ENCODE measurements around the gene SKAP1.

SKAP1 gene

GRCh38 chr17:48131216-48131824, 298.7 kb downstream of the SKAP1 start:
- peak; percentile 68 for DNase-seq

GRCh38 chr17:48129981-48130380, 300.0 kb downstream of the SKAP1 start:
- no peak for DNase-seq

GRCh38 chr17:48128400-48128799, 301.6 kb downstream of the SKAP1 start:
- no peak for DNase-seq

GRCh38 chr17:48127371-48128051, 302.5 kb downstream of the SKAP1 start:
- no peak for DNase-seq

- no peak for DNase-seq
These were observed 303.5 kb downstream of the SKAP1 start for GRCh38 chr17:48126532-48126850.

- DNase-seq: no peak
These were observed 304.0 kb downstream of the SKAP1 start for GRCh38 chr17:48125829-48126531.

- DNase-seq: no peak
These were observed 306.1 kb downstream of the SKAP1 start for GRCh38 chr17:48123776-48124388.

GRCh38 chr17:48123111-48123510, 306.9 kb downstream of the SKAP1 start:
- no peak for DNase-seq

GRCh38 chr17:48122665-48123045, 307.4 kb downstream of the SKAP1 start:
- no peak for DNase-seq

GRCh38 chr17:48121923-48122664, 307.9 kb downstream of the SKAP1 start:
- no peak for DNase-seq

GRCh38 chr17:48113201-48113676, 316.8 kb downstream of the SKAP1 start:
- no peak for DNase-seq

- no peak for DNase-seq
These were observed 318.1 kb downstream of the SKAP1 start for GRCh38 chr17:48111937-48112241.

GRCh38 chr17:48110761-48111160, 319.3 kb downstream of the SKAP1 start:
- no peak for DNase-seq

- peak; percentile 86 for DNase-seq
These were observed 322.6 kb downstream of the SKAP1 start, which contains the start of gene SNX11 for GRCh38 chr17:48107137-48108055. TSS of gene SNX11 (plus strand) at chr17:48107766. CDS start at chr17:48112044, 4,278 bp downstream.

- no peak for DNase-seq
These were observed 323.2 kb downstream of the SKAP1 start for GRCh38 chr17:48106802-48107136.

- no peak for DNase-seq
These were observed 325.6 kb downstream of the SKAP1 start for GRCh38 chr17:48104440-48104839.

- DNase-seq: no peak
These were observed 327.0 kb downstream of the SKAP1 start for GRCh38 chr17:48102798-48103715.

GRCh38 chr17:48102043-48102750, 327.8 kb downstream of the SKAP1 start:
- DNase-seq: no peak

GRCh38 chr17:48101012-48101720, 328.8 kb downstream of the SKAP1 start, which contains the start of gene CBX1:
TSS of gene CBX1 (minus strand) at chr17:48101478. CDS start at chr17:48077004, 24,474 bp downstream.
- peak; percentile 94 for DNase-seq

Data from NCI-H1092 treated with DMSO at 0.1 percent for 48 hours (cell line).